GM12878 (cell line): ENCODE measurements around the gene IRF4. TPM values are rescaled to one million over a fixed set of nuclear protein-coding genes. Genes with fewer than 3 reads are reported as not detected.
A peak's percentile ranks its signal among the peaks of the same experiment; 100 is the strongest.

Source experiments
- ATAC-seq: fragments of 200-7000 bp; cut with Tn5 transposase; 3 replicates; pipeline ENCODE4 v1.9.1; 2020; ENCODE audit warnings: mild to moderate bottlenecking, moderate library complexity
- BruUV-seq: library from RNA; stranded (reverse); fragments of 400-500 nt; replicated peaks from 2 replicates; lab custom pipeline; 2021; lab: Mats Ljungman, UMichigan
- CTCF ChIA-PET: fragments of 300-600 bp; sonication (Branson Sonifier 250); formaldehyde crosslinking; extraction: SDS; loops from one replicate; lab custom pipeline; 2021; ENCODE audit warnings: inconsistent platforms; lab: Yijun Ruan, JAX
- POLR2A ChIA-PET: fragments of 350-600 bp; formaldehyde crosslinking; extraction: SDS; loops from one replicate; lab custom pipeline; 2021; ENCODE audit warnings: inconsistent platforms; lab: Charles Lee
- RAD21 ChIA-PET: fragments of 300-600 bp; sonication (Branson Sonifier 250); formaldehyde crosslinking; loops from one replicate; lab custom pipeline; 2023; ENCODE audit warnings: antibody characterized with exemption; ENCODE audit not compliant: unreplicated experiment; lab: Charles Lee
- SMC1A ChIA-PET: fragments of 300-600 bp; sonication (Branson Sonifier 250); formaldehyde crosslinking; loops from one replicate; lab custom pipeline; 2023; ENCODE audit not compliant: unreplicated experiment, uncharacterized antibody; lab: Charles Lee
- DNase-seq: peaks from one replicate; pipeline ENCODE4 v3.0.0-alpha.2; 2011; ENCODE audit warnings: low read depth, low spot score
- FAIRE-seq: peaks from 3 replicates; lab custom pipeline; 2011; peaks lifted over from hg19 to GRCh38; lab: Jason Lieb, UNC
- H2AFZ ChIP-seq: 2 replicates; pipeline ENCODE4 v1.6.0; 2011; ENCODE audit warnings: low read depth, low read length, control low read depth; ENCODE audit not compliant: control insufficient read depth
- H3K27ac ChIP-seq: 2 replicates; pipeline ENCODE4 v1.5.1; 2011; ENCODE audit warnings: control low read depth; ENCODE audit not compliant: control insufficient read depth, insufficient read depth
- H3K27me3 ChIP-seq, 2 experiments: replicated peaks in 1 of 2; 2 replicates each; pipeline versions ENCODE4 v1.6.0 to v1.6.1; 2011; ENCODE audit warnings: low read length in 1 of 2; ENCODE audit not compliant: control insufficient read depth in 2 of 2, insufficient read depth in 2 of 2
- H3K36me3 ChIP-seq, 2 experiments: 2 replicates each; pipeline ENCODE4 v1.5.1; 2011; ENCODE audit warnings: low read length in 1 of 2; ENCODE audit not compliant: control insufficient read depth in 2 of 2, insufficient read depth in 2 of 2
- H3K4me1 ChIP-seq: 2 replicates; pipeline ENCODE4 v1.6.1; 2011; ENCODE audit warnings: mild to moderate bottlenecking, low read length, moderate library complexity, mixed read lengths; ENCODE audit not compliant: control insufficient read depth, insufficient read depth
- H3K4me2 ChIP-seq: 2 replicates; pipeline ENCODE4 v1.6.0; 2011; ENCODE audit warnings: control low read depth; ENCODE audit not compliant: control insufficient read depth, insufficient read depth
- H3K4me3 ChIP-seq: fragments of 200-600 bp; sonication (generic); 2 replicates; pipeline ENCODE4 v1.5.1; 2016
- H3K79me2 ChIP-seq: 2 replicates; pipeline ENCODE4 v1.6.0; 2011; ENCODE audit warnings: low read length; ENCODE audit not compliant: control insufficient read depth, insufficient read depth
- H3K9ac ChIP-seq: 2 replicates; pipeline ENCODE4 v1.8.0; 2011; ENCODE audit warnings: low read length, control low read depth, mixed read lengths; ENCODE audit not compliant: control insufficient read depth, insufficient read depth
- H3K9me3 ChIP-seq: replicated peaks from 3 replicates; pipeline ENCODE4 v1.5.1; 2011; ENCODE audit warnings: mild to moderate bottlenecking, low read length; ENCODE audit not compliant: control insufficient read depth, insufficient read depth
- H4K20me1 ChIP-seq: 2 replicates; pipeline ENCODE4 v1.6.0; 2011; ENCODE audit not compliant: control insufficient read depth, insufficient read depth
- IKZF1 ChIP-seq: fragments of 450-650 bp; conservative IDR thresholded peaks from 2 replicates; pipeline ENCODE4 v1.6.1; 2017; ENCODE audit warnings: antibody characterized with exemption, mild to moderate bottlenecking
- MLLT1 ChIP-seq: fragments of 450-650 bp; IDR thresholded peaks from 2 replicates; pipeline ENCODE4 v1.6.1; 2016; ENCODE audit warnings: mild to moderate bottlenecking
- NFYA ChIP-seq: IDR thresholded peaks from 2 replicates; pipeline ENCODE4 v1.6.1; 2011; ENCODE audit warnings: low read depth, mild to moderate bottlenecking, low read length, improper control_type of control experiment, borderline replicate concordance
- NR2C2 ChIP-seq: IDR thresholded peaks from 2 replicates; pipeline ENCODE4 v1.6.1; 2011; ENCODE audit warnings: borderline replicate concordance, low read depth; ENCODE audit not compliant: control insufficient read depth, insufficient read length
- NRF1 ChIP-seq: conservative IDR thresholded peaks from 2 replicates; pipeline ENCODE4 v1.6.1; 2011; ENCODE audit warnings: mild to moderate bottlenecking, low read depth, low read length, improper control_type of control experiment
- POLR2AphosphoS2 ChIP-seq: IDR thresholded peaks from 2 replicates; pipeline ENCODE4 v1.6.1; 2011; ENCODE audit warnings: low read depth, mild to moderate bottlenecking, low read length, improper control_type of control experiment, moderate library complexity
- POU2F2 ChIP-seq: IDR thresholded peaks from 3 replicates; pipeline ENCODE4 v1.6.1; 2011; ENCODE audit warnings: low read depth, mild to moderate bottlenecking, low read length, borderline replicate concordance
- PRDM15 ChIP-seq: fragments of 450-650 bp; formaldehyde crosslinking; IDR thresholded peaks from 2 replicates; pipeline ENCODE4 v1.4.0; 2020; ENCODE audit warnings: mild to moderate bottlenecking, moderate library complexity
- SMAD1 ChIP-seq: fragments of 450-650 bp; IDR thresholded peaks from 2 replicates; pipeline ENCODE4 v1.6.1; 2018; ENCODE audit warnings: mild to moderate bottlenecking, low read depth; ENCODE audit not compliant: partially characterized antibody
- SMAD5 ChIP-seq: IDR thresholded peaks from 2 replicates; pipeline ENCODE4 v1.6.1; 2016; ENCODE audit warnings: antibody characterized with exemption, low read depth
- SPI1 ChIP-seq: IDR thresholded peaks from 2 replicates; pipeline ENCODE4 v1.6.1; 2011; ENCODE audit warnings: low read depth, mild to moderate bottlenecking, low read length, moderate library complexity, borderline replicate concordance; ENCODE audit not compliant: insufficient read depth
- ZNF622 ChIP-seq: fragments of 450-650 bp; IDR thresholded peaks from 2 replicates; pipeline ENCODE4 v1.6.1; 2017; ENCODE audit warnings: mild to moderate bottlenecking, inconsistent platforms
- WGBS: methylation state at CpG from one replicate; pipeline ENCODE4 v1.1.6; 2016; ENCODE audit warnings: low lambda C conversion rate; ENCODE audit not compliant: insufficient replicate concordance, insufficient coverage; ENCODE audit errors: missing lambda C conversion rate; 5-methylcytosine and 5-hydroxymethylcytosine counted together
- in situ Hi-C: fragments of 300-500 bp; cut with MboI; formaldehyde crosslinking; loops from 9 replicates; pipeline ENCODE4 v1.14.3; 2018; ENCODE audit warnings: mixed read lengths
- intact Hi-C: fragments of 100-400 bp; cut with micrococcal nuclease; formaldehyde crosslinking; loops from one replicate; pipeline ENCODE4 v1.14.2; 2022; ENCODE audit not compliant: unreplicated experiment
- polyA plus RNA-seq, 11 experiments: library from polyadenylated mRNA; depleted of rRNA in 4 of 11; unstranded in 6 of 11; stranded (reverse) in 5 of 11; fragments of >200 nt; fragmentation: Nextera tagmentation in 4 of 11; fragmentation: Illumina TruSeq in 1 of 11; extraction: Ambion mirVana in 4 of 11; extraction: Trizol in 1 of 11; gene quantifications; 1 replicate in 1 of 11; 2 replicates in 10 of 11; pipeline versions ENCODE4 v1.2.1 to v1.2.3, GENCODE V29; 2011 to 2016; ENCODE audit warnings: inconsistent platforms in 2 of 11, missing spikeins in 2 of 11, low read depth in 1 of 11
- total RNA-seq, 4 experiments: library from RNA; depleted of rRNA in 3 of 4; stranded (reverse); fragments of >200 nt in 3 of 4; fragmentation: Illumina TruSeq in 1 of 4; extraction: Trizol in 1 of 4; gene quantifications; 2 replicates each; pipeline versions ENCODE4 v1.2.1 to v1.2.3, GENCODE V29; 2013 to 2021

Gene IRF4
- total and polyA plus RNA-seq, 10 of the 15 experiments (the other 5 are each of a cell fraction or from before 2014, with no cell fraction given): 50.0 to 495 (median 257) TPM

- no peak for TF ChIP-seq NR2C2
- peak; percentile 17; the same call in 1 of the 2 replicates for TF ChIP-seq SMAD5
- TF ChIP-seq SMAD1: peak; percentile 52
Observed at GRCh38 chr6:396126-396520, 4.6 kb downstream of the IRF4 start (continued).

GRCh38 chr6:397056-397455 lies 5.5 kb downstream of the IRF4 start:
- no peak for DNase-seq
- FAIRE-seq: no peak
- Histone ChIP-seq H3K27ac (0 out of 2 replicates have a peak overlapping the region, but pooled peaks have one; percentile 2), H3K36me3 (peaks cover 49 to 63% of the 10 kb centered on the region in 2 experiments), H3K27me3 (no peaks in the 10 kb centered on the region), H3K4me2 (peak overlapping the region; percentile 76), H3K9me3 (no peaks in the 10 kb centered on the region), H2AFZ (no peak overlapping the region), H3K79me2 (peaks cover 96% of the 10 kb centered on the region), H3K9ac (peak overlapping the region; percentile 53), H4K20me1 (peaks cover 32% of the 10 kb centered on the region), H3K4me1 (peaks cover 35% of the 10 kb centered on the region), H3K4me3 (peak overlapping the region; percentile 62)
- intact Hi-C loops: no loop called here
- WGBS: 96% methylated on average over 11 of the region's 13 CpGs
- TF ChIP-seq MLLT1 (peak; percentile 28; the same call in 1 of the 2 replicates), SPI1 (no peak), NRF1 (no peak), POLR2AphosphoS2 (0 out of 2 replicates have a peak, but pooled peaks have one; percentile 45), ZNF622 (no peak), POU2F2 (peak; percentile 54; the same call in 2 of the 3 replicates), IKZF1 (0 out of 2 replicates have a peak, but pooled peaks have one; percentile 19), PRDM15 (no peak), SMAD5 (no peak), NFYA (no peak)
- POLR2A ChIA-PET: interaction anchor here (0.9 to 1.8 kb wide), 16 partner anchors 9 to 170 kb away, joined by 3 to 8 read pairs (median 3); no protein-coding TSS in a partner anchor
- SMC1A ChIA-PET: interaction anchor here (1.1 to 13.5 kb wide), 28 partner anchors 7 to 207 kb away, joined by 3 to 185 read pairs (median 6); no protein-coding TSS in a partner anchor
- CTCF ChIA-PET: interaction anchor here (0.8 to 5.1 kb wide), 15 partner anchors 9 to 208 kb away, joined by 3 to 33 read pairs (median 5); no protein-coding TSS in a partner anchor
- in situ Hi-C loops: loop anchor here (5.0 to 10.0 kb wide), 2 partner anchors 182 to 210 kb away; no protein-coding TSS in a partner anchor
- no peak for ATAC-seq
- RAD21 ChIA-PET: interaction anchor here (0.9 to 5.1 kb wide), 23 partner anchors 11 to 208 kb away, joined by 3 to 43 read pairs (median 7); partner anchors contain the start of gene DUSP22
- no TSS peak for BruUV-seq
